Measurements from ENCODE around the gene MYH13. TPM values are rescaled to one million over a fixed set of nuclear protein-coding genes. Genes with fewer than 3 reads are reported as not detected.

The MYH13 gene
- total RNA-seq, 2 experiments from 2014 or later: not detected

GRCh38 chr17:10384175-10384574 is 11.4 kb upstream of the MYH13 start:
- Mint-ChIP-seq H3K4me1 (ENCODE audit: low read depth) (no peaks in the 10 kb centered on the region), H3K4me3 (no peak overlapping the region), H3K27ac (no peak overlapping the region), H3K36me3 (ENCODE audit: low read depth) (no peaks in the 10 kb centered on the region), H3K9me3 (peaks cover 2% of the 10 kb centered on the region), H3K27me3 (no peaks in the 10 kb centered on the region)
- no peak for DNase-seq
- Histone ChIP-seq H3K36me3 (ENCODE audit: insufficient read depth, low read length) (no peaks in the 10 kb centered on the region), H3K27me3 (ENCODE audit: control insufficient read depth in 1 of 2, insufficient read depth in 2 of 2, low read length in 2 of 2) (no peaks in the 10 kb centered on the region), H3K4me1 (ENCODE audit: insufficient read depth, low read length) (no peaks in the 10 kb centered on the region), H3K4me3 (ENCODE audit: low read length) (no peak overlapping the region), H3K9me3 (ENCODE audit: control insufficient read depth in 1 of 2, insufficient read depth in 1 of 2, low read length in 2 of 2) (peaks cover 0 to 3% of the 10 kb centered on the region in 2 experiments), H3K27ac (ENCODE audit: low read depth in 1 of 2, low read length in 2 of 2) (no peak overlapping the region)
- ChIA-PET POLR2A (no interaction called here), CTCF (no interaction called here)
- TF ChIP-seq CTCF (IDR thresholded peaks at IDR 0.05): no peak
- intact Hi-C loops (cut with DNase I, micrococcal nuclease): no loop called here
- no peak for ATAC-seq (ENCODE audit: poor library complexity)

- Histone ChIP-seq H3K27me3 (ENCODE audit: control insufficient read depth in 1 of 2, insufficient read depth in 2 of 2, low read length in 2 of 2) (no peaks in the 10 kb centered on the region), H3K4me3 (ENCODE audit: low read length) (no peak overlapping the region), H3K9me3 (ENCODE audit: control insufficient read depth in 1 of 2, insufficient read depth in 1 of 2, low read length in 2 of 2) (peaks cover 0 to 3% of the 10 kb centered on the region in 2 experiments), H3K4me1 (ENCODE audit: insufficient read depth, low read length) (no peaks in the 10 kb centered on the region), H3K27ac (ENCODE audit: low read depth in 1 of 2, low read length in 2 of 2) (no peak overlapping the region), H3K36me3 (ENCODE audit: insufficient read depth, low read length) (no peaks in the 10 kb centered on the region)
- Mint-ChIP-seq H3K4me3 (no peak overlapping the region), H3K27me3 (no peaks in the 10 kb centered on the region), H3K27ac (no peak overlapping the region), H3K36me3 (ENCODE audit: low read depth) (no peaks in the 10 kb centered on the region), H3K4me1 (ENCODE audit: low read depth) (no peaks in the 10 kb centered on the region), H3K9me3 (no peaks in the 10 kb centered on the region)
- TF ChIP-seq CTCF (IDR thresholded peaks at IDR 0.05): no peak
- ChIA-PET CTCF (no interaction called here), POLR2A (no interaction called here)
- ATAC-seq (ENCODE audit: poor library complexity) (no peak), DNase-seq (no peak)
- intact Hi-C loops (cut with DNase I, micrococcal nuclease): no loop called here
These were observed 8.0 kb upstream of the MYH13 start for GRCh38 chr17:10380631-10381408.

GRCh38 chr17:10370016-10370608 is 2.7 kb downstream of the MYH13 start:
- no peaks in the 10 kb centered on the region for H3K36me3 Mint-ChIP-seq (ENCODE audit: low read depth)
- Histone ChIP-seq H3K27me3 (ENCODE audit: control insufficient read depth in 1 of 2, insufficient read depth in 2 of 2, low read length in 2 of 2) (no peaks in the 10 kb centered on the region), H3K4me3 (ENCODE audit: low read length) (no peak overlapping the region), H3K9me3 (ENCODE audit: control insufficient read depth in 1 of 2, insufficient read depth in 1 of 2, low read length in 2 of 2) (no peaks in the 10 kb centered on the region), H3K27ac (ENCODE audit: low read depth in 1 of 2, low read length in 2 of 2) (no peak overlapping the region), H3K36me3 (ENCODE audit: insufficient read depth, low read length) (no peaks in the 10 kb centered on the region), H3K4me1 (ENCODE audit: insufficient read depth, low read length) (no peaks in the 10 kb centered on the region)
- ChIA-PET POLR2A (no interaction called here), CTCF (no interaction called here)
- intact Hi-C loops (cut with DNase I, micrococcal nuclease): no loop called here
- H3K4me3 Mint-ChIP-seq: no peak overlapping the region
- peaks cover 8% of the 10 kb centered on the region for H3K27me3 Mint-ChIP-seq
- no peak for TF ChIP-seq CTCF (IDR thresholded peaks at IDR 0.05)
- ATAC-seq (ENCODE audit: poor library complexity) (no peak), DNase-seq (no peak)
- H3K27ac Mint-ChIP-seq: no peak overlapping the region
- H3K4me1 Mint-ChIP-seq (ENCODE audit: low read depth): no peaks in the 10 kb centered on the region
- no peaks in the 10 kb centered on the region for H3K9me3 Mint-ChIP-seq

Data from CD4-positive, alpha-beta T cell (primary cell).